VCaP (cell line): ENCODE results near the gene FRMD4B.
A peak's percentile ranks its signal among the peaks of the same experiment; 100 is the strongest.

Source experiments
- H3K27ac ChIP-seq: fragments of 450-650 bp; 2 replicates; pipeline ENCODE4 v1.5.1; 2017
- CTCF ChIP-seq: fragments of 450-650 bp; conservative IDR thresholded peaks from 2 replicates; pipeline ENCODE4 v1.5.1; 2017; ENCODE audit warnings: mild to moderate bottlenecking, moderate library complexity

FRMD4B gene

GRCh38 chr3:69162308-69162980 is 223.4 kb downstream of the FRMD4B start:
- H3K27ac ChIP-seq, result no peak overlapping the region; the same call in 1 of the 2 replicates
- no peak for TF ChIP-seq CTCF

DNA sequence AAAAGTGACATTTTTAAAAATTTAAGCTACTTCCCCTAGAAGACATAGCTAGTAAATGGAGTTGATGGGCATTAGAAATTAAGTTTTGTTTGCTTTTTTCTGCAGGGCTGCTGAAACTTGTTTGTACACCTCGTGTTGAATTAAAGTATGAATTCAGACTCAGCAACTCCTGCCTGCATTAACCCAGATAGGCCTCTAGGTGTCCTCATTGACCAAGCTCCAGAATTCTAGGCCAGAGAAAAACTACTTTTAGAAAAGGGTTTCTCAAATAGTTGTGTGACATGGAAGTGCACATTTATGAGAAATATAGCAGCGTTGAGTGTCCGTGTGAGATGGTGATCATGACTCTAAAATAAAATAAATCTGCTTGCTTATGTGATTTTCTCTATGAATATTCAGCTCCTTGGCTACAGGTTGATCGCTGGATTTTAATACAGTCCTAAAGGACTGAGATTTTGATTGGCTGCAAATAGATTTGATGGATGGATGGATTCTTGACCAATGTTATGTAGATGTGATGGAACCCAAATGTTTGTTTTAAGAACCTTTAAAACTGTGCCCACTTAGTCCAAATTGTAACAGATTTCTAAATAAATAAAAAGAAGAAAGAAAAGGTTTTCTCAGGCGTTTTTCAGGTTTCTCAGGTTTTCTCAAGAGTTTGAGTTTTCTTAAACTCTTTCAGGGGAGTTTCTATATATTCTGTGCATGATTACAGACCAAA is 224.1 kb downstream of the FRMD4B start:
- H3K27ac ChIP-seq, result no peak overlapping the region
- peak; percentile 98 for TF ChIP-seq CTCF

DNA sequence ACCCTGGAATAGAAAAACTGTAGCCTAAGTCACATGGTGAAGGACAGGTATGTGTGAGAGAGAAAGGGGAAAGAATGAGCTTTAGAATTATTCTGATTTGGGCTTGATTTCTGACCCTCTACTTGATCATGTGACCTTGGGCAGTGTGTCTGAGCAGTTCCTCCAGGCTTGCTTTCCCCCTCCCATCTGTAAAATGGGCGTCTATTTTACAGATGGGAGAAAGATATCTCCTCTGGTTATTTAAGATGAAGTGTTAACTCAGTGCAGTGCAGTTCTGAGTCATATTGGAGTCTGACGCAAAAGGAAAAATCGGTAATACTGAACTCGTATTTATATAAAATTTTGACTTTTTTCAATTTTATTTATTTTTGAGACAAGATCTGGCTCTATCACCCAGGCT is 225.4 kb downstream of the FRMD4B start:
- TF ChIP-seq CTCF, result no peak
- H3K27ac ChIP-seq, result no peak overlapping the region

DNA sequence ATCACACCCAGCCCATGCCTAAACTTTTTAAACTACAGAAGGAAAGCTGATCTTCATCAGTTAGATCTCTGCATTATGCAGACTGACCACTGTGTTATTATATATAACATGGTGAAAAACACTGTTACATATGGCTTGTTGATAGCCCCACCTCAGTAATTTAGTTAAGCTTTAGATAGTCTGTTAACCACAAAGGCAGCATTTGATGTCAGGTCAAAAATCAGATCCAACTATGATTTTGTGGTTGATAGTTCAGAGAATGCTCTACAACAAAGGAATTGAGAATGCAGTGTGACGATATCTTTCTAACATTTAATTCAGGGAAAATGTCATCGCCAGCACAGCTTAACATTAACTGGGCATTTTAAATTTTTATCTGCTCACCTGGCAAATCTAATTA is 225.8 kb downstream of the FRMD4B start:
- no peak for TF ChIP-seq CTCF
- H3K27ac ChIP-seq, result no peak overlapping the region

DNA sequence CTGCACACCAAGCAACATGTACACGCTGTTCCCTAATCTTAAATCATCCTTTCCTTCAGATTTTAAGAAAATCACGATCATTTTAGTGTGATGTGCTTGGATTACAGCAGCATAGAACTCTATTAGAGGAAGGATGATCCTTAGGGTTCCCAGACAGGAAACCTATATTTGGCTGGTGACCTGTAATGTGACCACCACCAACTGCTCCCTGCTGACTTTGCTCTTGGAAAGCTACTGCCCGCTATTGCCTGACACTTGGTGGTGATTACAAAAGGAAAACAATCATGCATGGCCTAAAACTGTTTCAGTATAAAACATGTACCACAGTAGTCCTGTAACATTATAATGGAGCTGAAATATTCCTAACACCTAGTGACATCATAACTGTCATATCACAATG is 236.3 kb downstream of the FRMD4B start:
- no peak overlapping the region for H3K27ac ChIP-seq
- no peak for TF ChIP-seq CTCF

DNA sequence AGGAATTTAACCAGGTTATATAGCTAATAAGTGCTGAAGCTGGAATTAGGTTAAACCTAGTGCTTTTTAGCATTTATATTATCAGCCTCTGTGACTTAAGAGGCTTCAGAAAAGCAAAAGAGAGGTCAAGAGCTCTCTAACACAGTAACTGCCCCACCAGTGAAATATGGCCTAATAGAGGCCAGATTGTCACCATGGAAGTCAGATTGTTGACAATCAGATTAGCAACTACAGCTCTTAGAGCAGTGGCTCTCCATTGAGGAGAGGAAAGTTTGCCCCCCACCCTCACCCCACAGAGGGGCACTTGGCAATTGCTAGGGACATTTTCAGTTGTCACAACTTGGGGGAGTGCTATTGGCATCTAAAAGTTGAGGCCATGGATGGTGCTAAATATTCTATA is 240.2 kb downstream of the FRMD4B start:
- H3K27ac ChIP-seq, result no peak overlapping the region
- no peak for TF ChIP-seq CTCF

DNA sequence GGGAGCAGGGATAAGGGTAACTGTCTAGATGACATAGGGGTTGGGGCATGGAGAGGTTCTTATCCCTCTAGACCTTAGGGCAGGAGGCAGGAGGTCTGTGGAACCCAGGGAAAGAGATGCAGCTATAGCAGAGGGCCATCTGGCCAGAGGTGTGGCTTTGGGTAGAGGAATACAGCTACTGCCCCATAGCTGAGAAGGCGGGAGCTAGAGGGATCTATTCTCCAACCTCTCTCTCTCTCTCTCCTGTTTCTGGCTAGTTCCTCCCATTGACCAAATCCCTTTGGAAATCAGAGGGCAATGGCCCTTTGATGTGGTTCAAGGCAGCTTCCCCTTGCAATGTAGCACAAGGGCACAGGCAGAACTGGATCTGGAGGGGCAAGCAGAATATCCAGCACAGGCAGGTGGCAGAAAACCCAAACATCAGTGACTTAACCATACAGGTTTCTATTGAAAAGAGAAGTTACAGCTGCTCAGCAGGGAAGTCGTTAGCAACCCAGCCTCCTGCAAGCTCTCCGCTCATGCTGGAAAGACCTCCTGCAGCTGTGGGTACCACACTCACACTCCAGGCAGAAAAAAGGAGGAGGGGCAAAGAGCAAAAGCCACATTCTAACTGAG is 241.2 kb downstream of the FRMD4B start:
- TF ChIP-seq CTCF, result no peak
- H3K27ac ChIP-seq, result no peak overlapping the region
